ENCODE results near the gene FAM111A. TPM values are rescaled to one million over a fixed set of nuclear protein-coding genes. Genes with fewer than 3 reads are reported as not detected.
A peak's percentile ranks its signal among the peaks of the same experiment; 100 is the strongest.
"Not testable (repeated sequence)": the region's sequence is repeated elsewhere in the genome, so short reads cannot be mapped to it uniquely, and the experiment has no call there.

FAM111A gene
- total RNA-seq, 1 donor from 2014 or later = 10.8 TPM

DNA sequence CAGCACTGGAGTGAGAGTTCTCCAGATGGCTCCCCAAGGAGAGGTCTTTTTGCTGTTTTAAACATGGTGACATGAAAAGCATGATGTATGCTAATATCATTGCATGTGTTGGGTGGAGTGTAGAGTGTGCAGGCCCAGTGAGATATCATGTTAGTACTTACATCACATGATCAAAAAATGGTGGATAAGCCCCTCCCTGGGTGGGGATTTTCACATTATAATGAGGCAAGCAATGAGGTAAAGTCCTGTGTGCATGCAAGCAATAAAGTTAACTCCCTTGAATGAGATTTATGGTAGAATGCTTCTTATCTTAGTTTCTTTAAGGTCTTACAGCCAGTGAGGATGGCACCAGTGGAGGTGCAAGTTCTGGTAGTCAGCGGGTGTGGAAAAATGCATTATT lies 27.1 kb upstream of the FAM111A start:
- H3K4me3 Mint-ChIP-seq (ENCODE audit: unreplicated experiment) = no peak overlapping the region
- peaks cover 22% of the 10 kb centered on the region for H3K9me3 Mint-ChIP-seq (ENCODE audit: low read depth)
- DNase-seq (ENCODE audit: low spot score) = no peak
- H3K27me3 Mint-ChIP-seq (ENCODE audit: low read depth) = no peaks in the 10 kb centered on the region
- H3K36me3 Mint-ChIP-seq (ENCODE audit: low read depth) = peaks cover 8% of the 10 kb centered on the region
- no peaks in the 10 kb centered on the region for H3K4me1 Mint-ChIP-seq (ENCODE audit: low read depth)
- H3K27ac Mint-ChIP-seq (ENCODE audit: unreplicated experiment) = no peak overlapping the region
- TF ChIP-seq, protein P1, sequence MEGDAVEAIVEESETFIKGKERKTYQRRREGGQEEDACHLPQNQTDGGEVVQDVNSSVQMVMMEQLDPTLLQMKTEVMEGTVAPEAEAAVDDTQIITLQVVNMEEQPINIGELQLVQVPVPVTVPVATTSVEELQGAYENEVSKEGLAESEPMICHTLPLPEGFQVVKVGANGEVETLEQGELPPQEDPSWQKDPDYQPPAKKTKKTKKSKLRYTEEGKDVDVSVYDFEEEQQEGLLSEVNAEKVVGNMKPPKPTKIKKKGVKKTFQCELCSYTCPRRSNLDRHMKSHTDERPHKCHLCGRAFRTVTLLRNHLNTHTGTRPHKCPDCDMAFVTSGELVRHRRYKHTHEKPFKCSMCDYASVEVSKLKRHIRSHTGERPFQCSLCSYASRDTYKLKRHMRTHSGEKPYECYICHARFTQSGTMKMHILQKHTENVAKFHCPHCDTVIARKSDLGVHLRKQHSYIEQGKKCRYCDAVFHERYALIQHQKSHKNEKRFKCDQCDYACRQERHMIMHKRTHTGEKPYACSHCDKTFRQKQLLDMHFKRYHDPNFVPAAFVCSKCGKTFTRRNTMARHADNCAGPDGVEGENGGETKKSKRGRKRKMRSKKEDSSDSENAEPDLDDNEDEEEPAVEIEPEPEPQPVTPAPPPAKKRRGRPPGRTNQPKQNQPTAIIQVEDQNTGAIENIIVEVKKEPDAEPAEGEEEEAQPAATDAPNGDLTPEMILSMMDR (IDR thresholded peaks at IDR 0.05) = no peak

DNA sequence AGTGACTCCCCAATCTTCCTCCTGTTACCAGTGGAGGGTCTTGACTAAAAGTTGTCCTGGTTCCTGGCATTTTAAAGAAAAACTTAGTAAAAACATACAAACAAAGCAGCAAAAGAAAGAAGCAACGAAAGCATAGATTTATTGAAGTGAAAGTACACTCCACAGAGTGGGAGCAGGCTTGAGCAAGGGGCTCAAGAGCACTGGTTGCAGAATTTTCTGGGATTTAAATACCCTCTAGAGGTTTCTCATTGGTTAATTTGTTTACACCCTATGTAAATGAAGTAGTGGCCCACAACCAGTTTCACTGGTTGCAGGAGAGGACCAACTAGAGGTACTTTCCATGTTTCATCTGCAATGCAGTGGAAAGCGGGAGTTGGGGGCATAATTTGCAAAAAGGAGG lies 24.9 kb upstream of the FAM111A start:
- Mint-ChIP-seq H3K27ac (ENCODE audit: unreplicated experiment) (no peak overlapping the region), H3K9me3 (ENCODE audit: low read depth) (peaks cover 23% of the 10 kb centered on the region), H3K4me1 (ENCODE audit: low read depth) (no peaks in the 10 kb centered on the region), H3K4me3 (ENCODE audit: unreplicated experiment) (no peak overlapping the region), H3K36me3 (ENCODE audit: low read depth) (peaks cover 8% of the 10 kb centered on the region), H3K27me3 (ENCODE audit: low read depth) (no peaks in the 10 kb centered on the region)
- no peak for DNase-seq (ENCODE audit: low spot score)
- TF ChIP-seq, protein P1 (IDR thresholded peaks at IDR 0.05) = no peak

DNA sequence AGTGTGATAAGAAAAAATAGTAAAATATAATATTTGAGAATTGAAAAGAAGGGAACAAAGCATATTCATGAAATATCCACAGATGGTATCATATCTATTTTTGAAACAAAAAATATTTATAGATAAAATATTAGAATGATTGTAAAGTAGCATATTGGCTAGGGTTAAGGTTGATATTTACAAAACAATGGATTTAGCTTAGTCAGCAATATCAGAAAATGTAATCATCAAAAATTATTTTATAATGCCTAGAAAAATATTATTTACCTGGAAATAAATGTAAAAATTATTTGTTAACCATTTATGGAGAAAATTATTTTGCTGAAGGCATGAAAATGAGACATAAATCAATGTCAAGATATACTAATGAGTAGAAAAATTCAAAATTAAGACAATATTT lies 22.8 kb upstream of the FAM111A start:
- Mint-ChIP-seq H3K36me3 (ENCODE audit: low read depth) (peaks cover 6% of the 10 kb centered on the region), H3K4me1 (ENCODE audit: low read depth) (no peaks in the 10 kb centered on the region), H3K27ac (ENCODE audit: unreplicated experiment) (no peak overlapping the region), H3K27me3 (ENCODE audit: low read depth) (no peaks in the 10 kb centered on the region), H3K4me3 (ENCODE audit: unreplicated experiment) (no peak overlapping the region), H3K9me3 (ENCODE audit: low read depth) (peaks cover 27% of the 10 kb centered on the region)
- DNase-seq (ENCODE audit: low spot score) = no peak
- TF ChIP-seq, protein P1 (IDR thresholded peaks at IDR 0.05) = no peak

DNA sequence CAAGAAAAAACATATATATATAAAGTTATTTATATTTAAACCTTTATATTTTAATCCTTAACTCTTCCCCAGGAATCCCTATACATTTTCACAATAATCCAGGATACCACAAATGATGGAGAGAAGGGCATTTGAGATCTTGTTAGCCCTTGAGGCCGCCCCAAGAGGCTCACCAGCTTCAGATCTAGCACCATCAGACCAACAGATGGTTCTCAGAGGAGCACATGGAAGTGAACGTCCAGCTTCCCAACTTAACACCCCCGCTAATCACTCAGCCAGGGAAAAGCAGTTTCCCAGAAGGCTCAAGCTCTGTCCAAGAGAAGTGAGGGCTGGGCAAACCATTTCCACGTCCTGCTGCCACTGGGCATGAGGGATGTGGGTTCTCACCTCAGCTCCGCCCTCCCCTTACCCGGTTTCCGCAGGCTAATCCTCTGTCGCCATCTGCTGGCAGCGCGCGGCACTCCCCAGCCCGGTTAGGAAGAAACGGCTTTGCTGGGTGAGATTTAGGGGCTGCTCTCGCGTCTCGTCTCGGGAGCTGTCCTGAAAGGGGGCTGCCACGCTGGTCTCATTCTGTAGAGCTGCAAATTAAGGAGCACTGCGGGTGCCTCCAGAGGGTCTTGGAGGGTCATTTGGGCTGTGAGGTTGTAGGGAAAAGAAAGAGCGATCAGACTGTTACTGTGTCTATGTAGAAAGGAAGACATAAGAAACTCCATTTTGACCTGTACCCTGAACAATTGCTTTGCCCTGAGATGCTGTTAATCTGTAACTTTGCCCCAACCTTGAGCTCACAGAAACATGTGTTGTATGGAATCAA lies 6.8 kb upstream of the FAM111A start:
- H3K4me1 Mint-ChIP-seq (ENCODE audit: low read depth) = peaks cover 2% of the 10 kb centered on the region
- TF ChIP-seq, protein P1 (IDR thresholded peaks at IDR 0.05) = peak; percentile 99
- H3K27ac Mint-ChIP-seq (ENCODE audit: unreplicated experiment) = no peak overlapping the region
- no peaks in the 10 kb centered on the region for H3K27me3 Mint-ChIP-seq (ENCODE audit: low read depth)
- H3K36me3 Mint-ChIP-seq (ENCODE audit: low read depth) = peaks cover 8% of the 10 kb centered on the region
- peak overlapping the region; percentile 72 for H3K4me3 Mint-ChIP-seq (ENCODE audit: unreplicated experiment)
- H3K9me3 Mint-ChIP-seq (ENCODE audit: low read depth) = peaks cover 6% of the 10 kb centered on the region
- peak; percentile 94 for DNase-seq (ENCODE audit: low spot score)

DNA sequence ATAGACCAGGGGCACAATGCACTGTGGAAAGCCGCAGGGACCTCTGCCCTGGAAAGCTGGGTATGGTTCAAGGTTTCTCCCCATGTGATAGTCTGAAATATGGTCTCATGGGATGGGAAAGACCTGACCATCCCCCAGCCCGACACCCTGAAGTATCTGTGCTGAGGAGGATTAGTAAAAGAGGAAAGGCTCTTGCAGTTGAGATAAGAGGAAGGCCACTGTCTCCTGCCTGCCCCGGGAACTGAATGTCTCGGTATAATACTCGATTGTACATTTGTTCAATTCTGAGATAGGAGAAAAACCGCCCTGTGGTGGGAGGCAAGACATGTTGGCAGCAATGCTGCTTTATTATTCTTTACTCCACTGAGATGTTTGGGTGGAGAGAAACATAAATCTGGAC lies 6.1 kb upstream of the FAM111A start:
- not testable (repeated sequence) for H3K9me3 Mint-ChIP-seq (ENCODE audit: low read depth); H3K36me3 Mint-ChIP-seq (ENCODE audit: low read depth); H3K4me3 Mint-ChIP-seq (ENCODE audit: unreplicated experiment); H3K4me1 Mint-ChIP-seq (ENCODE audit: low read depth); H3K27me3 Mint-ChIP-seq (ENCODE audit: low read depth); H3K27ac Mint-ChIP-seq (ENCODE audit: unreplicated experiment); DNase-seq (ENCODE audit: low spot score)

DNA sequence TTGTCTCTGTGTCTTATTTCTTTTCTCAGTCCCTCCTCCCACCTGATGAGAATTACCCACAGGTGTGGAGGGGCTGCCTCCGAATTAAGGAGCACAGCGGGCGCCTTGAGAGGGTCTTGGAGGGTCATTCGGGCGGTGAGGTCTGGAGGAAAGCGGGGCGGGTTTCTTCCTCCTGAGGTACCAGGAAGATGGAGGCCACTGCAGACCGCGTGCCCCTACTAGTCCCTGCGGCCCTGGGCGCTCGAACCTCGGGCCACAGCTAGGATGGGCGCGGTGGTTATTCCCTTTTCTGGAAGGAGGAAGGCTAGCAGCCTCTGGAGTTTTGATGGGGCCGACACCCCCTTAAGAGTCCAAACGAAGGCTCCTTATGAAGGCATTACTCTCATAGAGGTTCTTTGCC lies 5.5 kb upstream of the FAM111A start:
- Mint-ChIP-seq H3K4me1 (ENCODE audit: low read depth) (peaks cover 9% of the 10 kb centered on the region), H3K27ac (ENCODE audit: unreplicated experiment) (no peak overlapping the region), H3K36me3 (ENCODE audit: low read depth) (peaks cover 6% of the 10 kb centered on the region), H3K9me3 (ENCODE audit: low read depth) (peaks cover 2% of the 10 kb centered on the region), H3K27me3 (ENCODE audit: low read depth) (no peaks in the 10 kb centered on the region), H3K4me3 (ENCODE audit: unreplicated experiment) (no peak overlapping the region)
- DNase-seq (ENCODE audit: low spot score) = no peak
- TF ChIP-seq, protein P1 (IDR thresholded peaks at IDR 0.05) = no peak
